ENCODE measurements around the gene RFLNA.

RFLNA gene

DNA sequence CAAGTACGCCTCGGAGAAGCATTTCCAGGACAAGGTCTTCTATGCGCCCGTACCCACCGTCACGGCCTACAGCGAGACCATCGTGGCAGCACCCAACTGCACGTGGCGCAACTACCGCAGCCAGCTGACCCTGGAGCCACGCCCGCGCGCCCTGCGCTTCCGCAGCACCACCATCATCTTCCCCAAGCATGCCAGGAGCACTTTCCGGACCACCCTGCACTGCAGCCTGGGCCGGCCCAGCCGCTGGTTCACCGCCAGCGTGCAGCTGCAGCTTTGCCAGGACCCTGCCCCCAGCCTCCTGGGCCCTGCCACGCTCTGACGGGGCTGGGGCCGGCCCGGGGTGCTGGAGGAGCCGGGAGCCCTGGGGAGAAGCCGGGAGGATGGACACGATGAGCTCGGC lies 19.3 kb downstream of the RFLNA start:
- H3K36me3 ChIP-seq (ENCODE audit: insufficient read depth, low read length): no peaks in the 10 kb centered on the region
- no peak overlapping the region for H3K9ac ChIP-seq (ENCODE audit: low read depth, low read length)
- H3K9me3 ChIP-seq (ENCODE audit: insufficient read depth, low read depth, low read length): no peaks in the 10 kb centered on the region
- no peak overlapping the region for H3K27ac ChIP-seq (ENCODE audit: low read depth, low read length)
- whole genome bisulfite sequencing: 96% methylated on average over 30 of the region's 30 CpGs
- H3K4me3 ChIP-seq (ENCODE audit: low read length): no peak overlapping the region
- H3K27me3 ChIP-seq (ENCODE audit: insufficient read depth, low read length): no peaks in the 10 kb centered on the region
- peaks cover 28% of the 10 kb centered on the region; the same call in 1 of the 2 replicates for H3K4me1 ChIP-seq (ENCODE audit: insufficient read depth, low read length)

DNA sequence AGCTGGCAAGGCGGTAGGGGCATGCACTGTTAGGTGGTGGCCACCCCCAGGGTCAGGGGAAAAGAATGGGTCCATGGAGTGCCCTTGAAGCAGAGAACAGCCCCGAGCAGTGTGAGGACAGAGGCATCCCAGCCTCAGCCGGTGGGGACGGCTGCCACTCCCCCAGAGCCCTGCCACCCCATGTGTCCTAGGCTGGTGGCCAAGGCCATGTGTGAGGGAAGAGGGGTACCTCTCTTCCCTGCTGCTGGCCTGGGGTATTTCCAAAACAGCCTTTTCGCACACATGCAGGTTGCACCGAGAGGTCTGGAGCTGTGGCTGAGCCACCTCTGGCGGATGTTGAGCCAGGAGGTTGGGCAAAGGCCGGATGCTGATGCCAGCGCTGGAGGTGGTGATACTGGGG lies 19.9 kb downstream of the RFLNA start:
- 84% methylated on average over 9 of the region's 9 CpGs for WGBS
- H3K4me3 ChIP-seq (ENCODE audit: low read length): no peak overlapping the region
- H3K27me3 ChIP-seq (ENCODE audit: insufficient read depth, low read length): no peaks in the 10 kb centered on the region
- H3K36me3 ChIP-seq (ENCODE audit: insufficient read depth, low read length): no peaks in the 10 kb centered on the region
- H3K27ac ChIP-seq (ENCODE audit: low read depth, low read length): no peak overlapping the region
- no peak overlapping the region for H3K9ac ChIP-seq (ENCODE audit: low read depth, low read length)
- peaks cover 28% of the 10 kb centered on the region; the same call in 1 of the 2 replicates for H3K4me1 ChIP-seq (ENCODE audit: insufficient read depth, low read length)
- no peaks in the 10 kb centered on the region for H3K9me3 ChIP-seq (ENCODE audit: insufficient read depth, low read depth, low read length)

DNA sequence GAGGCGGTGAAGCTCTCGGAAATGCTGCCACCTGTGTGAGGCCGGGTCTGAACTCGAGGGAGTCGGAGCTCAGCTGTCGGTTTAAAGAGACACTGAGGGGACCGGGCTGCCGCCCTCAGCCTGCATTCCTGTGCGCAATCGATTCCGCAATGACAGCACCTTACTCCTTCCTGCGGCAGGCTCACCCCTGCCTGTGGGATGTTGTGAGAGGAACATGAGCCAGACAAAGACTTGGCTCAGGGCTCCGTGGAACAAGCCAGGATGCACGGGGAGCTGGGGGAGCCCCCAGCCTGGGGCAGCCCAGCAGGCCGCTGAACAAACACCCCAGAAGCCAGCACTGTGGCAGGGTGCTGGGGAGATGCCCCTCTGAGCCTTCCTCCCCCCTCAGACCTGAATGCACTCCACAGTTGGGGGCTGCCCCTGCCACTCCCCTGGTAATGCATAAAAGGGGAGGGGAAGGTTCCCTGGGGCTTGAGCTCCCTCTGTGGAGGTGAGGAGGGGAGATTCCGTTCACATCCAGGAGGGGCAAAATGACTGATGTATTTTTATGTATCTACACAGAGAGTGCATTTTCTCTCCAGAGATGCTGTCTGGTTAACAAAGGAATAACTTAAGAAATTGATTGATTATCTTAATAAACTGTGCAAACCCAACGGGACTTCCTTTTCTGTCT lies 20.6 kb downstream of the RFLNA start:
- Histone ChIP-seq H3K27ac (ENCODE audit: low read depth, low read length) (no peak overlapping the region), H3K9ac (ENCODE audit: low read depth, low read length) (no peak overlapping the region), H3K4me1 (ENCODE audit: insufficient read depth, low read length) (peaks cover 28% of the 10 kb centered on the region; the same call in 1 of the 2 replicates), H3K36me3 (ENCODE audit: insufficient read depth, low read length) (no peaks in the 10 kb centered on the region), H3K9me3 (ENCODE audit: insufficient read depth, low read depth, low read length) (no peaks in the 10 kb centered on the region), H3K27me3 (ENCODE audit: insufficient read depth, low read length) (no peaks in the 10 kb centered on the region), H3K4me3 (ENCODE audit: low read length) (no peak overlapping the region)
- 75% methylated on average over 17 of the region's 17 CpGs for WGBS

DNA sequence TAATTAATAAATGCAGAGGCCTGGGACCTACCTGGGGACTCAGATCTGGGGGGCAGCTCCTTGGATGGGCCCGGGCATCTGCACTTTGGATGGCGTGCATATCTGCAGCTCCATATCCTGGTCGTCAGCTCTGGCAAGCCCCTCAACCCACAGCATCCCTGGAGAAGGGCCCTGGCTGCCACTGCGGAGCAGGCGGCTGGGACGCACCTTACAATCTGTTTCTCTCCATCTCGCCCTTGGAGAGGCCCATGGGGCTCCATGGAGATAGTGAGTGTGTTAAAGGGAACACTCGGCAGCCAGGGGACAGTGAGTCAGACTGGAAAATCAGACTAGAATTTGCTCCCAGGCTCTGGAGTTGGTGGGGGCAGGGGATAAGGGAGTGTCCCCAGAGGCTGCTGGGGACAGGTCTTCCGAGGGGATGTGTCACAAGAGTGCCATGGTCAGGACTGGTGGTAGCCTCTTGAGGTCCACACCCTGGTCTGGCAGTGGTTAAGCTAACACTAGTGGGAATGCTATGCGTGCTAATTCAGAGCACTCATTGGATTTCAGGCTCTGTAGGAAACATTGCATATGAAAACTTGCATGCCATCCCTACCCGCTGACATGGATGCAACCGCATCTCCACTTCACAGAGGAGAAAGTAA lies 21.5 kb downstream of the RFLNA start:
- H3K4me1 ChIP-seq (ENCODE audit: insufficient read depth, low read length): peaks cover 28% of the 10 kb centered on the region; the same call in 1 of the 2 replicates
- H3K9ac ChIP-seq (ENCODE audit: low read depth, low read length): no peak overlapping the region
- no peak overlapping the region for H3K4me3 ChIP-seq (ENCODE audit: low read length)
- H3K36me3 ChIP-seq (ENCODE audit: insufficient read depth, low read length): no peaks in the 10 kb centered on the region
- H3K27me3 ChIP-seq (ENCODE audit: insufficient read depth, low read length): no peaks in the 10 kb centered on the region
- no peaks in the 10 kb centered on the region for H3K9me3 ChIP-seq (ENCODE audit: insufficient read depth, low read depth, low read length)
- 89% methylated on average over 12 of the region's 12 CpGs for WGBS
- no peak overlapping the region for H3K27ac ChIP-seq (ENCODE audit: low read depth, low read length)

DNA sequence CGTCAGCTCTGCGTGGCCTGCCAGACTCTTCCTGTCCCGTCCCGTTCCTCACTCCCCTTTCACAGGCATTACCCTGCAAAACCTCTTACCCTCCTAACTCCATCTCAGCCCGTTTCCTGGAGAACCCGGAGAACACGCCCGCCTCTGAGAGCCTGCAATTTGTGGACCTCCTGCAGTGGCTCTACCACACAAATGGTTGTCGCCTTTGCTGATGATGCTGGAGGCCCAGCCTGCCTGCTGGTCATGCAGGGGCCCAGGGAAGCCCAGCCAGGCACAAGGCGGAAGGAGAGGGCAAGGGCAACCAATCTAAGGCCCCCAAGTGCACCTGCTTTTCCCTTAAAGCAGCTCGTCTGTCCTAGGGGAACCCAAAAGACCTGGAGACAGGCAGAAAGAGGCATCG lies 22.5 kb downstream of the RFLNA start:
- H3K9ac ChIP-seq (ENCODE audit: low read depth, low read length): no peak overlapping the region
- no peaks in the 10 kb centered on the region for H3K27me3 ChIP-seq (ENCODE audit: insufficient read depth, low read length)
- 68% methylated on average over 12 of the region's 12 CpGs for WGBS
- H3K9me3 ChIP-seq (ENCODE audit: insufficient read depth, low read depth, low read length): no peaks in the 10 kb centered on the region
- no peak overlapping the region for H3K27ac ChIP-seq (ENCODE audit: low read depth, low read length)
- H3K4me3 ChIP-seq (ENCODE audit: low read length): no peak overlapping the region
- H3K4me1 ChIP-seq (ENCODE audit: insufficient read depth, low read length): peaks cover 28% of the 10 kb centered on the region; the same call in 1 of the 2 replicates
- no peaks in the 10 kb centered on the region for H3K36me3 ChIP-seq (ENCODE audit: insufficient read depth, low read length)

DNA sequence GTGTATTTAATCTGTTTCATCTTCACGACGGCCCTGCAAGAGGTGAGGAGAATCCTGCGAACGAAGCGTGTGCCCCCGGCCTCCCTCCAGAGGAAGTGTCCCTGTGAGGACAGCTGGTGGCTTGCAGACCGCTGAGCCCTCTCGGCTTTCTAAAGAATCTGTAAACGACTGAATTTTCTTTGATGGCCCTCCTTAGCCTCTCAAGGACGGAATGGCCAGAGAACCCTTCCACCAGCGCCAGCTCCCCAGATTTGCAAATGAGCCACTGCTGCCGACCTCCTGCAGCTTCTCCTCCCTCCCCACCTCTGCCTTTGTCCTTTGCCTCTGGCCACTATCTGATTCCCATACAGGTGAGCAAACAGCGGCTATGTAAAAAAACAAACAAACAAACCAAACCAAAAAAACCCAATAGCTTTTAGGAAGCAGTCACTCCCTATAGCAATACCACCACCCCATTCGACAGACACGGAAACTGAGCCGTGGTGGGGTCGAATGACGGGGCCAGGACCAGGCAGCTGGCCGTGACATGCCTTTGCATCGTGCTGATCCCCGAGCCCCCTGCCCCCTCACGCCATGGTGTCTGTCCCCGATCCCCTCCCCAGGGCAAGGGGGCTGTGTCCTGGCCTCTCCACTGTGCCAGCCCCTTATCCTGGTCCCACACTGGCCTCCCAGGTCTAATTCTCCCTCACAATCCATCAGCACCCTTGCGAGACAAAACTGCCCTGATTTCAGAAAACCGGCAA lies 23.6 kb downstream of the RFLNA start:
- 18% methylated on average over 25 of the region's 25 CpGs for WGBS
- no peak overlapping the region for H3K4me3 ChIP-seq (ENCODE audit: low read length)
- no peaks in the 10 kb centered on the region for H3K27me3 ChIP-seq (ENCODE audit: insufficient read depth, low read length)
- peaks cover 5% of the 10 kb centered on the region for H3K36me3 ChIP-seq (ENCODE audit: insufficient read depth, low read length)
- H3K4me1 ChIP-seq (ENCODE audit: insufficient read depth, low read length): peaks cover 28% of the 10 kb centered on the region; the same call in 1 of the 2 replicates
- no peak overlapping the region; the same call in 1 of the 2 replicates for H3K27ac ChIP-seq (ENCODE audit: low read depth, low read length)
- peaks cover 5% of the 10 kb centered on the region for H3K9me3 ChIP-seq (ENCODE audit: insufficient read depth, low read depth, low read length)
- H3K9ac ChIP-seq (ENCODE audit: low read depth, low read length): no peak overlapping the region

DNA sequence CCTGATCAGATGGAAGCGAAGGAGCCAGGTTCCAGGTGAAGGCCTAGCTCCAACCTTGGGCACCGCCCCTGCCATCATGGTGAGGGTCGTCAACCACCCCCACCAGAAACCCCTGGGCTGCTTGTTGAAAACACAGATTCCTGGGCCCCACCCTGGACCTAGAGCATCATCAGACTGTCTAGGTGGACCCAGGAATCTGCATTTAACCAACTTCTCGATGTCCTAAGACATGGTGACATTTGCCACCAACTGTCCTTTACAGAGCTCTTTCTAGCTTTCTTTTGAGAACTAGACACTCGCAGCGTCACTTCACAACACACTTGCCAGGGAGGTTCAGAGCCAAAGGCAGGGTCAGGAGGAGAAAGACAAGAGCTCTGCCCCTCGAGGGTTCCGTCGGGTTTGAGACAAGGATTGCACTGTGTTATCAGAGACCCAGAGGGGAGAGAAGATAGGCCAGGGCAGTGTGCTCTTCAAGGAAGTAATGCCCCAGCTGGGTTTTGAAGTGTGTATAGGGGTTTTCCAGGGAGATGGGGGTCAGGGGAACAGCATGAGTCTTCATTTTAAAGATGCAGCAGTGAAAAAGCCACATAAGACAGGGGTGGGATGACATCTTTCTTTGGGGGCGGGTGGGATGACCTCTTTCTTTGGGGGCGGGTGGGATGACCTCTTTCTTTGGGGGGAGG lies 24.6 kb downstream of the RFLNA start:
- no peak overlapping the region for H3K9ac ChIP-seq (ENCODE audit: low read depth, low read length)
- WGBS: 95% methylated on average over 10 of the region's 11 CpGs
- peaks cover 16% of the 10 kb centered on the region for H3K36me3 ChIP-seq (ENCODE audit: insufficient read depth, low read length)
- H3K9me3 ChIP-seq (ENCODE audit: insufficient read depth, low read depth, low read length): peaks cover 15% of the 10 kb centered on the region
- no peak overlapping the region for H3K27ac ChIP-seq (ENCODE audit: low read depth, low read length)
- peaks cover 28% of the 10 kb centered on the region; the same call in 1 of the 2 replicates for H3K4me1 ChIP-seq (ENCODE audit: insufficient read depth, low read length)
- no peak overlapping the region for H3K4me3 ChIP-seq (ENCODE audit: low read length)
- no peaks in the 10 kb centered on the region for H3K27me3 ChIP-seq (ENCODE audit: insufficient read depth, low read length)

DNA sequence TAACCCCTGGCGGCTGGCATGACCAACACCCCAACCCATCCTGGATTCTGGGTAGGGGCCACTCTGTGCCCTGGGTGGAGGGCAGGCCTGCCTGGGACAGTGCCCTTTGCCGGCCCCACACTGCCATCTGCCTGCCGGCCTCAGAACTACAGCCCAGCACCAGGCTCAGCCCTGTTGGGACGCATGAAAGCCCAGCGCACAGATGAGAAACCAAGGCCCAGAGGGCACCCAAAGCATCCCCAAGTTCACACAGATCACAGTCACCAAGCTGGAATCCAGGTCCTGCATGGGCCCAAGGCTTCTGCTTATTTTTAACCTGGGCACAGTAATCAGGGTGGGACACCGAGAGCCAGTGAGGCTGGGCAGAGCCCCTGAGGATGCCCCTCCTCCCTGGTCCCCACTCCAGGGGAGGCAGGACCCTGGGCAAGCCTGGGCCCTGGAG lies 26.2 kb downstream of the RFLNA start:
- peaks cover 17% of the 10 kb centered on the region for H3K9me3 ChIP-seq (ENCODE audit: insufficient read depth, low read depth, low read length)
- H3K4me1 ChIP-seq (ENCODE audit: insufficient read depth, low read length): peaks cover 28% of the 10 kb centered on the region; the same call in 1 of the 2 replicates
- H3K27me3 ChIP-seq (ENCODE audit: insufficient read depth, low read length): no peaks in the 10 kb centered on the region
- H3K36me3 ChIP-seq (ENCODE audit: insufficient read depth, low read length): peaks cover 29% of the 10 kb centered on the region
- no peak overlapping the region for H3K27ac ChIP-seq (ENCODE audit: low read depth, low read length)
- no peak overlapping the region for H3K4me3 ChIP-seq (ENCODE audit: low read length)
- no peak overlapping the region for H3K9ac ChIP-seq (ENCODE audit: low read depth, low read length)
- WGBS: 37% methylated on average over 6 of the region's 6 CpGs

DNA sequence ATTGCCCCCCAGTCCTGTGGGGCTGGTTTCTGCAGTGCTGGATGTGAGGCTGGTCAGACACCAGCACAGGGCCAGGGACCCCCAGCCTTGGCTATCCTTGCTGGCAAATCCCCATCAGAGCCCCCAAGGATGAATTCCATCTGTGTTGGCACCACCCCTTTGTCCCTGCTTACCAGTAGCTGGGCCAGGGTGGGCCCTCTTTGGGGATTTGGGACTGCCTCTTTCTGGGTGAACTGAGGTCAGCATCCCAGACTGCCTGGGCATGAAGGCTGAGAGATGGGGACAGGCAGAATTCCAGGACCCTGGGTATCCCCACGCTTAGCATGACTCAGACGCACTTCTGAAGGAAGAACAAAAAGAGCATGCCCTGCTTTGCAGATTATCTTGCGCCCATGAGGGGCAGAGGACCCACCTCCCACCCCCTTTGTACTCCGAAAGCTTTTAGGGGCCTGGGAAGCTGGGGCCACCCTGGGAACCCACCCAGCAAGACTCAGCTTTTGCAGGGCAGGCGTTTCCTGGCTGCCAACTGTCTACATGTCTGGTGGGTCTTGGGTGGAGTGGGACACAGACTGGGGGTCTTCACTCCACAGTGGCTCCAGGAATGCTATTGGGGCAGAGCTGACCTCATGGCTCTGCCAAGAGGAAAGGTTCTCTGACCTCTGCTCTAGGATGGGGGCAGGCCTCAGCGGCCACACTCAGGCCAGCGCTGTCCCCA lies 26.8 kb downstream of the RFLNA start:
- H3K36me3 ChIP-seq (ENCODE audit: insufficient read depth, low read length): peaks cover 32% of the 10 kb centered on the region
- peaks cover 17% of the 10 kb centered on the region for H3K9me3 ChIP-seq (ENCODE audit: insufficient read depth, low read depth, low read length)
- H3K4me1 ChIP-seq (ENCODE audit: insufficient read depth, low read length): peaks cover 25% of the 10 kb centered on the region; the same call in 1 of the 2 replicates
- no peak overlapping the region for H3K9ac ChIP-seq (ENCODE audit: low read depth, low read length)
- H3K4me3 ChIP-seq (ENCODE audit: low read length): no peak overlapping the region
- 90% methylated on average over 7 of the region's 7 CpGs for WGBS
- no peak overlapping the region for H3K27ac ChIP-seq (ENCODE audit: low read depth, low read length)
- H3K27me3 ChIP-seq (ENCODE audit: insufficient read depth, low read length): no peaks in the 10 kb centered on the region

DNA sequence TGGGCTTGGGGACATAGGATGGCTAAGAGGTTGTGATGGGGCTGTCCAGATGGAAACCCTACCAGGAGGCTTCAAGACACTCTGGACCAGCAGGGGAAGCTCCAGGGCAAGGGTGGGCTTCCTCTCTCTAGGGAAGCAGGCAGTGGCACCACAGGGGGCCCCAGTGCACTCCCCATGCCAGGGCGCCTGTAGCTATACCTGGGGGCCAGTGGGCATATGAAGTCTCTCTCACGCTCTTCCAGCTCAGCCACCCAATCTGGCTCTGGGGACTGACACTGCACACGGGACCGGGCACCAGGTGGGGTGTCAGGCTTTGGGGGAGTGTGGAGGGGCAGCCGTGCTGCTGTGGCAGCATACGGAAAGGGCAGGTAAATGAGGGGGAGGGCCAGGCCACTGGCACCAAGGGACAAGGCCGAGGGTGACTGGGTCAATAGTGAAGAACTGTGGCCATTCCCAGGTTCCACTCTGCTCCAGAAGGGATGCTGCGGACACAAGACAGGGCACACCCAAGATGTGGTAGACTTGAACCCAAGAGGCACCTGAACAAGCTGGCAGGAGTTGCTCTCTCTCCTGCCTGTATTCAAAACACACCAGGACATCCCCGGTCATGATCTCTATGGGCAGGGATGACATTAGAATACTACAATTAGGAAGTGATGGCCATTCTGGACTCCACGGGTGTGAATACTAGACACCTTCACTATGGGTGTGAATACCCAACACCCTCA lies 27.5 kb downstream of the RFLNA start:
- no peak overlapping the region for H3K4me3 ChIP-seq (ENCODE audit: low read length)
- H3K9ac ChIP-seq (ENCODE audit: low read depth, low read length): no peak overlapping the region
- 97% methylated on average over 10 of the region's 10 CpGs for WGBS
- H3K27me3 ChIP-seq (ENCODE audit: insufficient read depth, low read length): no peaks in the 10 kb centered on the region
- peaks cover 32% of the 10 kb centered on the region for H3K36me3 ChIP-seq (ENCODE audit: insufficient read depth, low read length)
- H3K27ac ChIP-seq (ENCODE audit: low read depth, low read length): no peak overlapping the region
- peaks cover 18% of the 10 kb centered on the region; the same call in 1 of the 2 replicates for H3K4me1 ChIP-seq (ENCODE audit: insufficient read depth, low read length)
- H3K9me3 ChIP-seq (ENCODE audit: insufficient read depth, low read depth, low read length): peaks cover 17% of the 10 kb centered on the region
